Endothelial cell of umbilical vein (primary cell): ENCODE data around the gene AIRE.

ENCODE experiments used
- EZH2 ChIP-seq: IDR thresholded peaks from 2 replicates; pipeline ENCODE4 v1.6.1; 2012; ENCODE audit warnings: borderline replicate concordance, low read depth, mild to moderate bottlenecking, moderate library complexity, low read length, inconsistent platforms; ENCODE audit not compliant: severe bottlenecking
- MYC ChIP-seq: IDR thresholded peaks from one replicate; pipeline ENCODE4 v1.6.1; 2011; ENCODE audit warnings: mild to moderate bottlenecking, low read depth, low read length
- POLR2A ChIP-seq: IDR thresholded peaks from 2 replicates; pipeline ENCODE4 v1.6.1; 2012; ENCODE audit warnings: low read depth, mild to moderate bottlenecking, control low read depth, low read length
- TF ChIP-seq, protein P1 (sequence below), 2 donors: IDR thresholded peaks; 1 replicate in 1 of 2; 2 replicates in 1 of 2; pipeline ENCODE4 v1.5.1; 2011; ENCODE audit warnings: low read length in 2 of 2, mild to moderate bottlenecking in 2 of 2, moderate library complexity in 2 of 2, control low read depth in 1 of 2, inconsistent platforms in 1 of 2, low read depth in 1 of 2; ENCODE audit not compliant: insufficient read depth in 1 of 2; ENCODE audit errors: extremely low read depth in 1 of 2
- TF ChIP-seq, protein P2 (sequence below): IDR thresholded peaks from 2 replicates; pipeline ENCODE4 v1.6.1; 2011; ENCODE audit not compliant: insufficient read depth, insufficient read length

DNA sequence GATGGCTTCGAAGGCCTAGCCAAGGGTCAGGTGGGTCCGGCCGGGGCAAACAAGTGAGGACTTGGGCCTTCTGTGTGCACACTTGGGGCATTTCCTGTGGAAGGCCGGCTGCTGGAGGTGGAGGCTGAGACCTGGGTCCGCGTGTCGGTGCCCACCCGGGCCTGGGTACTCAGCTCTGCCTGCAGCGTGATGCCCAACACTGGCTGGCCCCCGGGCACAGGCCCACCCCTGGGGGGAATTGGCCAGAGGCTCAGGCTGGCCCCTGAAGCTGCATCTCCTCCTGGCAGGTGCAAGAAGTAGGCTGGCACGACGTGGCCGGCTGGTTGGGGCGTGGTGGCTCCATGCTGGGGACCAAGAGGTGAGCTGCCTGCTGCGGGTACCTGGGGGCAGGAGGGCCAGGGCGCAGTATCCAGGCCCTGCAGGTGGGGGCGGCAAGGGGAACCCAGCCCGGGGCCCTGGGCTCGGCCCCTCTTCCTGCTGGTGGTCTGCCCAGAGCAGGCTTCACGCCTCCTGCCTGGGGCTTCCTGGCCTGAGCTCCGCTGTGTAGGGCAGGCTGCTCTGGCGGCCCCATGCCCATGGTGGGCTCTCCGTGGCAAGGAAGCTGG is 36.3 kb downstream of the AIRE start:
- TF ChIP-seq, protein P1, sequence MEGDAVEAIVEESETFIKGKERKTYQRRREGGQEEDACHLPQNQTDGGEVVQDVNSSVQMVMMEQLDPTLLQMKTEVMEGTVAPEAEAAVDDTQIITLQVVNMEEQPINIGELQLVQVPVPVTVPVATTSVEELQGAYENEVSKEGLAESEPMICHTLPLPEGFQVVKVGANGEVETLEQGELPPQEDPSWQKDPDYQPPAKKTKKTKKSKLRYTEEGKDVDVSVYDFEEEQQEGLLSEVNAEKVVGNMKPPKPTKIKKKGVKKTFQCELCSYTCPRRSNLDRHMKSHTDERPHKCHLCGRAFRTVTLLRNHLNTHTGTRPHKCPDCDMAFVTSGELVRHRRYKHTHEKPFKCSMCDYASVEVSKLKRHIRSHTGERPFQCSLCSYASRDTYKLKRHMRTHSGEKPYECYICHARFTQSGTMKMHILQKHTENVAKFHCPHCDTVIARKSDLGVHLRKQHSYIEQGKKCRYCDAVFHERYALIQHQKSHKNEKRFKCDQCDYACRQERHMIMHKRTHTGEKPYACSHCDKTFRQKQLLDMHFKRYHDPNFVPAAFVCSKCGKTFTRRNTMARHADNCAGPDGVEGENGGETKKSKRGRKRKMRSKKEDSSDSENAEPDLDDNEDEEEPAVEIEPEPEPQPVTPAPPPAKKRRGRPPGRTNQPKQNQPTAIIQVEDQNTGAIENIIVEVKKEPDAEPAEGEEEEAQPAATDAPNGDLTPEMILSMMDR (IDR thresholded peaks at IDR 0.05; ENCODE audit: extremely low read depth in 1 of 2, insufficient read depth in 1 of 2, low read depth in 1 of 2, low read length in 2 of 2), result no peak
- TF ChIP-seq POLR2A, result no peak
- TF ChIP-seq EZH2, result no peak
- no peak for TF ChIP-seq MYC
- TF ChIP-seq, protein P2, sequence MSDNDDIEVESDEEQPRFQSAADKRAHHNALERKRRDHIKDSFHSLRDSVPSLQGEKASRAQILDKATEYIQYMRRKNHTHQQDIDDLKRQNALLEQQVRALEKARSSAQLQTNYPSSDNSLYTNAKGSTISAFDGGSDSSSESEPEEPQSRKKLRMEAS, result no peak
